ENCODE results near the gene RAI14. TPM values are rescaled to one million over a fixed set of nuclear protein-coding genes. Genes with fewer than 3 reads are reported as not detected.
"Not testable (repeated sequence)": the region's sequence is repeated elsewhere in the genome, so short reads cannot be mapped to it uniquely, and the experiment has no call there.

Gene RAI14
- total RNA-seq, 1 experiment from 2014 or later, result 62.0 TPM

DNA sequence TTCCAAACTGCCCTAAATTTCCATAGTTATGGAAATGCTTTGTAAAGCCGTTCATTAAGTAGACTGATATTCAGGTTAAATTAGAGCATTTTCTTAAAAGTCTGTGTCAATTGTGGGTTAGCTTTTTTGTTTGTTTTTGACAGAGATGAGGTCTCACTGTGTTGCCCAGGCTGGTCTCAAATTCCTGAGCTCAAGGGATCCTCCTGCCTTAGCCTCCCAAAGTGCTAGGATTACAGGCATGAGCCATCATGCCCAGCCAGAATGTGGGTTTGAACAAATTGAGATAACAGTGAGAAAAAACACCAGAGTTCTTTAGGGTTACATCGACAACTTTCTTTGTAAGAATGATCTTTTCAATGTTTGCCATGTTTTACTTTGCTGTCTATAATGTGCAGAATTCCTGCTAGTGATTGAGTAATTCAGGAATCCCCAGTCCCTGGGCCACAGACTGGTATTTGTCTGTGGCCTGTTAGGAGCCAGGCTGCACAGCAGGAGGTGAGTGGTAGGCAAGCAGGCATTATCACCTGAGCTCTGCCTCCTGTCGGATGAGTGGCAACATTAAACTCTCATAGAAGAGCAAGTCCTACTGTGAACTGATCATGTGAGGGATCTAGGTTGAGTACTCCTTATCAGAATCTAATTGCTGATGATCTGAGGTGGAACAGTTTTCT is 80.5 kb downstream of the RAI14 start:
- H3K4me3 ChIP-seq (ENCODE audit: insufficient read depth, low read depth, low read length), result no peak overlapping the region
- H3K36me3 ChIP-seq (replicated peaks; ENCODE audit: control insufficient read depth, insufficient read depth, low read length), result peaks cover 1% of the 10 kb centered on the region
- peak; percentile 29 for DNase-seq
- H3K27me3 ChIP-seq (ENCODE audit: control insufficient read depth, insufficient read depth, low read length), result no peaks in the 10 kb centered on the region

DNA sequence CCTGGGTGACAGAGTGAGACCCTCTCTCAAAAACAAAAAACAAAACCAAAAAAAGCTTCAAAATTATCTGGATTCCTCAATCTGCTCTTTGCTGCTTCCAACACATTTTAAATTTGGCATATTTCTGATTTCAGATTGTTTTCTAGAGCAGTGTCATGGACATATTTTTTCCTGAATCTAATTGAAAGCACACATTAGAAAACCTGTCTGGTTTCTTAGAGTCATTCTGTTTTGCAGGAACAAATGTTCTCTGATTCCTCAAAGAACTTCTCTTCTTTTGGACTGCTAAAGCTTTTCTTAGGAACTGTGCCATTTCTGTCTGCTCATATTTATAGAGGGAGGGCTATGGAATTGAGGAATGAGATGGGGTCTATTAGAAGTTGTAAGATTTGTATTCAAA is 81.6 kb downstream of the RAI14 start:
- H3K36me3 ChIP-seq (replicated peaks; ENCODE audit: control insufficient read depth, insufficient read depth, low read length), result peaks cover 1% of the 10 kb centered on the region
- no peak overlapping the region for H3K4me3 ChIP-seq (ENCODE audit: insufficient read depth, low read depth, low read length)
- no peaks in the 10 kb centered on the region for H3K27me3 ChIP-seq (ENCODE audit: control insufficient read depth, insufficient read depth, low read length)
- DNase-seq, result no peak

DNA sequence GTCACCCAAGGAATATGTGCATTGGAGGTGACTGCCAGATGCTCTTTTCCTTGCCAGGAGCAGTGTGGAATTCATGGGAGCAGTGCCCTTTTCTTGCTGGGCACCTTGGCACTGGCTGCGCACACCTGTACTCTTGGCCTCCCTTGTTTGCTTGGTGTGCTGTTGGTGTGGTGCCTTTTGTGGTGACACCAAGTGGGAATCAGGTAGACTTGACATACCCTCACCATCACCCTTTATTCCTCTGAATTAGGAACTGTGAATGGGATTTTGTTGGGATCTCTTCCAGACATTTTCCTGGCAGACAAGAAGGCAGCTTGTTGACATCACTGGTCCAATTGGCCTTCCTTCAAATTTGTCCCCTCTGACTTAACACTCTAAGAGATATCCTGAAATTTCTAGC is 82.3 kb downstream of the RAI14 start:
- Histone ChIP-seq H3K36me3 (replicated peaks; ENCODE audit: control insufficient read depth, insufficient read depth, low read length) (no peaks in the 10 kb centered on the region), H3K27me3 (ENCODE audit: control insufficient read depth, insufficient read depth, low read length) (no peaks in the 10 kb centered on the region), H3K4me3 (ENCODE audit: insufficient read depth, low read depth, low read length) (no peak overlapping the region)
- DNase-seq, result no peak

DNA sequence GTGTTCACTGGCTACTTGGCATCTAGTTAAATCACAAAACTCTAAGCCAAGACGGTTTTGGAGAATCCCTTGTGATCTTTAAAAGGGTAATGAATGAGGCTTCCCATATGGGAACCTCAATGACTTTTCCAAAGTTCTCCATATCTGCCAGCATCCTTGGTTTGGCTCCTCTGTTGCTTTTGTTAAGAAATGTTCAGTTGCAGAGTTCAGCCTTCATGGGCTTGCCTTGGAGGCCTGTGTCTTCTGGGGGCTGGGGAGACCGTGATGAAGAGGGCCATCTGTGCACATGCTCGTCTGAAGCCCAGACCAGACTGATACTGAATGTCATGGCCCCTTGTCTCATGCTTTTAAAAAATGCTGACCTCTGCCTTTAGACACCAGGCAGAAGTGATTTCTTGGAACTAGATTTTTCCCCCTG is 84.3 kb downstream of the RAI14 start:
- Histone ChIP-seq H3K27me3 (ENCODE audit: control insufficient read depth, insufficient read depth, low read length) (no peaks in the 10 kb centered on the region), H3K4me3 (ENCODE audit: insufficient read depth, low read depth, low read length) (no peak overlapping the region), H3K36me3 (replicated peaks; ENCODE audit: control insufficient read depth, insufficient read depth, low read length) (peaks cover 3% of the 10 kb centered on the region; the same call in 1 of the 2 replicates)
- DNase-seq, result no peak

DNA sequence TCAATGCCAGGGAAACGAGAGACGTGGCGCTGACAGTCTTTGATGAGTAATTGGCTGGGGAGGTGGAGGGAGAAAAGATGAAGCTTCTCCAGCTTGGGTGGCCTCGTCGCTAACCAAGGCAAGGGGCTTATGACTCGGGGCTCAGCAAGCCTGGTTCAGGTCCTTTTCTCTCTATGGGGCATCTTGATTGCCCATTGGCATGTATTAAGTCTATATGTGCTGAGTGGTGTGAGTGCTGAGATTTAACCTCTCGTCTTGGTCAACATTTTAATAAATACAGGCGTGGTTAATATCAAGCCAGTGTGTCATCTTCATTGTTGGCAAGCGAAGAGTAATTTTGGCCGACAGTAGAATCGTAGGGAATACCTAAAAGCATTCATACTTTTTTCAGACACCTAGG is 85.9 kb downstream of the RAI14 start:
- Histone ChIP-seq H3K4me3 (ENCODE audit: insufficient read depth, low read depth, low read length) (no peak overlapping the region), H3K27me3 (ENCODE audit: control insufficient read depth, insufficient read depth, low read length) (no peaks in the 10 kb centered on the region), H3K36me3 (replicated peaks; ENCODE audit: control insufficient read depth, insufficient read depth, low read length) (peaks cover 3% of the 10 kb centered on the region; the same call in 1 of the 2 replicates)
- DNase-seq, result no peak

DNA sequence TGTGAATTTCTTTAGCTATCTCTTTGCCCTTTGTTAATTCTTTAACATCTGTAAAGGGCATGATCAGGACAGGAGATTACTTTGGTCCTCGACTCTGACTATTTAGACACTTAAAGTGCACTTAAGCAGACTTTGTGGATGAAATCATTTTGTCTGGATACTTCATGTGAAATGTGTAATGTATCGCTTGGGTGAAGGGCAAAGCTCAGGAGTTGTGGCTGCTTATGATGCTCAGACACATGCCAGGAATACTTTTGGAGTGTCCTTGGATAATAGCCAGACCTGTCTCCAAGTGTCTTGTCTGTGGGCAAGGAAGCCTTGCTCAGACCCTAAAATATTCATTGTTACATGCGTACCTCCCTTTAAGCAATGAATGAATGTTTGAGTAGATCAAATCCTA is 87.8 kb downstream of the RAI14 start:
- Histone ChIP-seq H3K4me3 (ENCODE audit: insufficient read depth, low read depth, low read length) (no peak overlapping the region), H3K27me3 (ENCODE audit: control insufficient read depth, insufficient read depth, low read length) (no peaks in the 10 kb centered on the region), H3K36me3 (replicated peaks; ENCODE audit: control insufficient read depth, insufficient read depth, low read length) (peaks cover 3% of the 10 kb centered on the region; the same call in 1 of the 2 replicates)
- no peak for DNase-seq

DNA sequence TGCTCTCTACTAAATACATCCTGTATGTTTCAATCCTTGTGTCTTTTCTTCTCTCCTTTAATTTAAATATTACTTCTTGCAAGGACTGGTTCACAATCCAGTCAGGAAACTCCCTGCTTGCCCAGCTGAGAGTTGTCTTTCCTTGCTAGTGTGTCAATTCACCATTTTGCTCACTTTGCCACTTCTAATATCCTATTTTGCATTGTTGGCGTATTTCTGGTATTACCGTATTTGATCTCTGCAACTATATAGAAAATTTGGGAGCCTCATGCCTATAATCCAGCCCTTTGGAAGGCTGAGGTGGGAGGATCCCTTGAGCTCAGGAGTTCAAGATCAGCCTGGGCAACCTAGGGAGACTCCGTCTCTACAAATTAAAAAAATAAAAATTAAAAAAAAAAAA is 92.3 kb downstream of the RAI14 start:
- no peak for DNase-seq
- Histone ChIP-seq H3K27me3 (ENCODE audit: control insufficient read depth, insufficient read depth, low read length) (no peaks in the 10 kb centered on the region), H3K4me3 (ENCODE audit: insufficient read depth, low read depth, low read length) (no peak overlapping the region), H3K36me3 (replicated peaks; ENCODE audit: control insufficient read depth, insufficient read depth, low read length) (peaks cover 3% of the 10 kb centered on the region)

DNA sequence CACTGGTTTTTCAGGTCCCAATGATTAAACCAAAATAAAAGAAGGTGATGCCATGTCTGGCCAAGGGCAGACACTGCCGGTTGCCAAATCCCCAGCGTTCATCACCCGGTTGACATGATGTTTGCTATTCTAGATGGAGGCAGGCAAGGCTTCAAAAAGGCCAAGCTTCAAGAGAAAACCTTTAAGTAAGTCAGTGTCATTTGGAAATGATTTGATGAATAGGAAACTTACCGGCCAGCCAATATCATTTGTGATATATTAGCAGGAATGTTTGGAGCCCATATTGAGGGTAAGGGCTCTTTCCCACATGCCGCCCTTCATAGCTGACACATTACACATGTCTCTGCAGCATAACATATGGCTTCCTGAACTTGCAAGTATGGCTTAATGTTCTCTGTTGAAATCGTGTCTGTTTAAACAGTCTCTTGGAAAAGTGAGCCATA is 93.3 kb downstream of the RAI14 start:
- H3K4me3 ChIP-seq (ENCODE audit: insufficient read depth, low read depth, low read length), result no peak overlapping the region
- no peak for DNase-seq
- H3K36me3 ChIP-seq (replicated peaks; ENCODE audit: control insufficient read depth, insufficient read depth, low read length), result peaks cover 1% of the 10 kb centered on the region
- H3K27me3 ChIP-seq (ENCODE audit: control insufficient read depth, insufficient read depth, low read length), result no peaks in the 10 kb centered on the region

DNA sequence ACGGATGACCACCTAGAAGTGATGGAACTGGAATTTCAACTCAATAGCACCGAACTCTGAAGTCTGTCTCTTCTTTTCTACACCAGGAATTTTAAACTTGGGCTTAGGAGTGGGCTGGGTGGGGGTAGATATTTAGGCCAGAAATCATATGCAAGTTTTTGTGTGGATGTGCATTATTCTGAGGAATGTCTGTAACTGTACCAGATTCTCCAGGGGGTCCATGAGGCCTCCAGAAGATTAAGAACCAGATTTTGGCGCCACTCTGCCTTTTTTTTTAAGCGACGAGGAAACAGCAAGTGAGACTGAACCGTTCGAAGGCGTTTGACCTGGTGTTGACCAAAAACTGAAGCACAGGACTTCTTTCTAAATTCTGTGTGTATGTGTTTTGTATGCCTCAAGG is 94.1 kb downstream of the RAI14 start:
- Histone ChIP-seq H3K4me3 (ENCODE audit: insufficient read depth, low read depth, low read length) (no peak overlapping the region), H3K27me3 (ENCODE audit: control insufficient read depth, insufficient read depth, low read length) (no peaks in the 10 kb centered on the region), H3K36me3 (replicated peaks; ENCODE audit: control insufficient read depth, insufficient read depth, low read length) (no peaks in the 10 kb centered on the region; the same call in 1 of the 2 replicates)
- no peak for DNase-seq

DNA sequence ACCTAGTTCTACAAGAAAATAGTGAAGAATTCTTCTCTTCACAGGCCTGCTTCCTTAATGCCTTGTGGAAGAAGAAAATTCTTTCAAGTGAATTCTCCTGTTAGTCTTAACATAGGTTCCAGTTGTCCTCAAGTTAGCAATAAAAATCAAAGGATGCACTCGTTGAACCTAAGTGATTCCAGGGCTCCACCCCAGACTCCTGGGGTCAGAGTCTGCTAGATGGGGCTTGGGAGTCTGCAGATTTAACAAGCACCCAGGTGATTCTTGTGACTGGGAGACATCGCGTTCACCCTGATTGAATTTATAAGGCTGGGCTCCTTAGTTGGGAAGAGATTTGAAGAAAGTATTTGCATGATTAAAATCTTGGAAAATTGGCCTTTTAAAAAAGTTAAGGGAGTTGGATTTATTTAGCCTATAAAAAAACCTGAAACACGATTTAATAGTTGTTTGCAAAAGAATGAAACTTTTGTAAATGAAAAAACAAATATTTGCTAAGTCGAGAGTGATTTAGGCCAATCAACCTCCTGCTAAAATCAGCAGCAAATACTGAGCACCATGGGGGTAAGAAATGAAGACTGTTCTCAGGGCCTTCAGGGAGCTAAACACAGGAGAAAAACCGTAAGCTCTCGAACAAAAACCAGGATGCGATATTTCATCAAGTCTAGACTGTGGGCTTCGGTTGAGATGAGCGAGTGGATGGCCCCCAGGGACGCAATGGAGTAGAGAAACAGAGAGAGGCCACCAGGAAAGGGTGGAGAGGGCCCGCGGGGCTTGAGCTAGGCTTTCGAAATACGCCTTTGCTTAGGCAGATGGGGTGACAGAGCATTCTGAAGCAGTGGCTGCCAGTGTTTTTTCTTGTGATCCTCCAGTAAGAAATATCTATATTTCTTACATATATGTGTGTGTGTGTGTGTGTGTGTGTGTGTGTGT is 95.9 kb downstream of the RAI14 start:
- peak; percentile 36 for DNase-seq
- Histone ChIP-seq H3K27me3 (ENCODE audit: control insufficient read depth, insufficient read depth, low read length) (no peaks in the 10 kb centered on the region), H3K4me3 (ENCODE audit: insufficient read depth, low read depth, low read length) (no peak overlapping the region), H3K36me3 (replicated peaks; ENCODE audit: control insufficient read depth, insufficient read depth, low read length) (peaks cover 1% of the 10 kb centered on the region; the same call in 1 of the 2 replicates)

DNA sequence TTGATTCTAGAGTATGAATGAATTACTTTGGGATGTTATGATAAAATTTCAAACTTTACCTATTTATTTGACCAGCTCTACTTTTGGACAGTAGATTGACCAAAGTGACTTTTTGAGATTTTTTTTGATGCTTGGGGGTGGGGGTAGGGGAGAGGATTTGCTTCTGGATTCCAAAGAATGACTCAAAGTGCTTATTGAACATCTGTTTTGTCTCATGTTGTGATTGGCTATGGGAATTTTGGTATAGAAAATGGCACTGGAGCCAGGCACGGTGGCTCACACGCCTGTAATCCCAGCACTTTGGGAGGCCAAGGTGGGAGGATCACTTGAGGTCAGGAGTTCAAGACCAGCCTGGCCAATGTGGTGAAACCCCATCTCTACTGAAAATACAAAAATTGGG is 97.1 kb downstream of the RAI14 start:
- H3K27me3 ChIP-seq (ENCODE audit: control insufficient read depth, insufficient read depth, low read length); H3K36me3 ChIP-seq (replicated peaks; ENCODE audit: control insufficient read depth, insufficient read depth, low read length); DNase-seq; H3K4me3 ChIP-seq (ENCODE audit: insufficient read depth, low read depth, low read length): not testable (repeated sequence)

DNA sequence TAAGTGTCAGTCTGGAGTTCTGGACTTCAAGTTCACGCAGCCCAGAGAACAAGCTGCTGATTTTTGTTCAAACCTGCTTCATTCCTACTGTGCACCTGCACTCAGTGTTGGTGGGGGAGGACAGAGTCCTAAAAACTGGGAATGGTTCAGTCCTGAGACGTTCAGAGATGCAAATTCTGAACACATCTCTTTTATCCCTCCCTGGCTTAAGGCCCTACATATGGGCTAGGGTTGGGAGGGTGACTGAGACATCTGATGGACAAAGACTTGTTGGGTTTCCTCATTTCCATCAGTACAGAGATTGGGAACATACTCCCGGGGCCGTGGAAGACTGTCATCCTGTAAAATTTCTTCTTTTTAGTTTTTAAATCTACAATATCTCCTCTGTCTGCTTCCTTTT is 99.8 kb downstream of the RAI14 start:
- DNase-seq, result no peak
- Histone ChIP-seq H3K36me3 (replicated peaks; ENCODE audit: control insufficient read depth, insufficient read depth, low read length) (peaks cover 21% of the 10 kb centered on the region), H3K27me3 (ENCODE audit: control insufficient read depth, insufficient read depth, low read length) (no peaks in the 10 kb centered on the region), H3K4me3 (ENCODE audit: insufficient read depth, low read depth, low read length) (no peak overlapping the region)

DNA sequence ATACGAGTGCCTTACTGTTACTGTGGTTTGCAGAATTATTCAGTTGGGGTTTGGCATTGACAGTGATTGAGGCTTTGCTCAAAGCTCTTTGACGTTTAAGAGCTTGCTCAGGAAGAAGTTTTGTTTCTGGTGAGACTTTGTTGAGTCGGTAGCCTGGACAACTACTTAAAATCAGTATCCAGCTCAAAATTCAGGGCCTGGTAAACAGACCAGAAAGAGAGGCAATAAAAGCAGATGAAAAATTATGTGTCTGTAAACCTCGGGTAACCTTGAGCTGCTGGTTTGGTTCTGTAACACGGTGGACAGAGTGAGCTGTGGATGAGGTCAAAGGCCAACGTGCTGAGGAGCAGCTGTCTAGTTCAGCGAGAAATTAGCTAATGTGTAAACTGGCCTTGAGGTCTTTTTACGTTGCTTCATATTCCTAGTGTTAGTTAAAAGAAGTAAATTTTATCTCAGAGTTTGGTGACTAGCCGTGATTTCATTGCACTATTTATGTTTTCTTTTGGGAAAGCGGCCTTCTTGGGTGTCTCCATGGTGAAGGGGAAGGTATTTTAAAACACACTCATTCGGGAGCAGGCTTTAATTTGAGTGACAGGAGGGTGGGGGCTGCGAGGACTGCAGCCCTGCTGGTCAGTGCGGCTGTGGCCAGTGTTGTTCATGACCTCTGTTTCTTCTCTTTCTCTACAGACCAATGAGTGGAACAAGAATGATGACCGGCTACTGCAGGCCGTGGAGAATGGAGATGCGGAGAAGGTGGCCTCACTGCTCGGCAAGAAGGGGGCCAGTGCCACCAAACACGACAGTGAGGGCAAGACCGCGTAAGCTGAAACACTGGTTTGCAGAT is 100.9 kb downstream of the RAI14 start:
- no peak overlapping the region for H3K4me3 ChIP-seq (ENCODE audit: insufficient read depth, low read depth, low read length)
- H3K36me3 ChIP-seq (replicated peaks; ENCODE audit: control insufficient read depth, insufficient read depth, low read length), result peaks cover 25% of the 10 kb centered on the region
- no peaks in the 10 kb centered on the region for H3K27me3 ChIP-seq (ENCODE audit: control insufficient read depth, insufficient read depth, low read length)
- no peak for DNase-seq

DNA sequence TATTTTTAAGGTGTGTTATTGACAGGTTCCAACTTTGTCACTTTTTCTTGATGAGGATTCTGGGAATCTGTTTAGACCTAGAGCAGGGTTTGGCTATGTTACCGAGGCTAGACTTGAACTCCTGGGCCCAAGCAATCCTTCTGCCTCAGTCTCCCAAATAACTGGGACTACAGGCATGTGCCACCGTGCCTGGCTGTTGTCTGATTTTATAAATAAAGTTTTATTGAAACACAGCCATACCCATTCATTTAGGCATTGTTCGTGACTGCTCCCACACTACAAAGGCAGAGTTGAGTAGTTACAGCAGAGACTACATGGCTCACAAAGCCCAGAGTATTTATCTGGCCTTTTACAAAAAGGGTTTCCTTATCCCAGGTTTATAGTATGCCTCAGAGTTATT is 102.4 kb downstream of the RAI14 start:
- peaks cover 28% of the 10 kb centered on the region for H3K36me3 ChIP-seq (replicated peaks; ENCODE audit: control insufficient read depth, insufficient read depth, low read length)
- H3K4me3 ChIP-seq (ENCODE audit: insufficient read depth, low read depth, low read length), result no peak overlapping the region

More for the DNA sequence above, 102.4 kb downstream of the RAI14 start:
- no peak for DNase-seq
- H3K27me3 ChIP-seq (ENCODE audit: control insufficient read depth, insufficient read depth, low read length), result no peaks in the 10 kb centered on the region
